OCI-LY7 (cell line): ENCODE data around the gene LRPAP1.

Source experiments
- EZH2phosphoT487 ChIP-seq: fragments of 200-600 bp; sonication (generic); IDR thresholded peaks from 2 replicates; pipeline ENCODE4 v1.6.1; 2018; ENCODE audit warnings: low read depth, borderline replicate concordance, mild to moderate bottlenecking, mixed run types, antibody characterized with exemption, low read length, moderate library complexity, mixed read lengths
- TF ChIP-seq, protein P1 (sequence below): fragments of 200-600 bp; sonication (generic); conservative IDR thresholded peaks from 2 replicates; pipeline ENCODE4 v1.5.1; 2014; ENCODE audit warnings: mild to moderate bottlenecking, antibody characterized with exemption, low read length, moderate library complexity, mixed read lengths

- TF ChIP-seq, protein P1, sequence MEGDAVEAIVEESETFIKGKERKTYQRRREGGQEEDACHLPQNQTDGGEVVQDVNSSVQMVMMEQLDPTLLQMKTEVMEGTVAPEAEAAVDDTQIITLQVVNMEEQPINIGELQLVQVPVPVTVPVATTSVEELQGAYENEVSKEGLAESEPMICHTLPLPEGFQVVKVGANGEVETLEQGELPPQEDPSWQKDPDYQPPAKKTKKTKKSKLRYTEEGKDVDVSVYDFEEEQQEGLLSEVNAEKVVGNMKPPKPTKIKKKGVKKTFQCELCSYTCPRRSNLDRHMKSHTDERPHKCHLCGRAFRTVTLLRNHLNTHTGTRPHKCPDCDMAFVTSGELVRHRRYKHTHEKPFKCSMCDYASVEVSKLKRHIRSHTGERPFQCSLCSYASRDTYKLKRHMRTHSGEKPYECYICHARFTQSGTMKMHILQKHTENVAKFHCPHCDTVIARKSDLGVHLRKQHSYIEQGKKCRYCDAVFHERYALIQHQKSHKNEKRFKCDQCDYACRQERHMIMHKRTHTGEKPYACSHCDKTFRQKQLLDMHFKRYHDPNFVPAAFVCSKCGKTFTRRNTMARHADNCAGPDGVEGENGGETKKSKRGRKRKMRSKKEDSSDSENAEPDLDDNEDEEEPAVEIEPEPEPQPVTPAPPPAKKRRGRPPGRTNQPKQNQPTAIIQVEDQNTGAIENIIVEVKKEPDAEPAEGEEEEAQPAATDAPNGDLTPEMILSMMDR, result no peak
- no peak for TF ChIP-seq EZH2phosphoT487
Observed at GRCh38 chr4:3477750-3478430, 54.3 kb downstream of the LRPAP1 start.
